HCT116 (cell line): Measurements from ENCODE around the gene CACNB2. TPM values are rescaled to one million over a fixed set of nuclear protein-coding genes. Genes with fewer than 3 reads are reported as not detected.

Experiments used
- ATAC-seq: fragments of 200-7000 bp; cut with Tn5 transposase; 2 replicates; pipeline ENCODE4 v1.9.1; 2020; ENCODE audit warnings: mild to moderate bottlenecking, moderate library complexity
- BruUV-seq: library from RNA; stranded (reverse); fragments of 400-500 nt; replicated peaks from 2 replicates; lab custom pipeline; 2021; lab: Mats Ljungman, UMichigan
- CTCF ChIA-PET: fragments of 300-600 bp; sonication (Branson Sonifier 250); formaldehyde crosslinking; loops from one replicate; lab custom pipeline; 2021; ENCODE audit warnings: antibody characterized with exemption; lab: Charles Lee
- POLR2A ChIA-PET: fragments of 300-600, 350-600 bp; sonication (Branson Sonifier 250); formaldehyde crosslinking; loops from one replicate; lab custom pipeline; 2021; ENCODE audit warnings: antibody characterized with exemption; lab: Charles Lee
- RAD21 ChIA-PET, 2 experiments: fragments of 300-600 bp; sonication (Branson Sonifier 250); formaldehyde crosslinking; loops; one replicate each; lab custom pipeline; 2023; ENCODE audit warnings: low total read pairs in 2 of 2; ENCODE audit not compliant: uncharacterized antibody in 2 of 2, unreplicated experiment in 2 of 2, low non-redundant PET in 1 of 2; lab: Charles Lee
- DNase-seq: peaks from one replicate; pipeline ENCODE4 v3.0.0-alpha.2; 2010; ENCODE audit warnings: low read depth, low spot score
- H2AFZ ChIP-seq: fragments of 200-600 bp; shearing (Covaris generic), sonication (generic); 2 replicates; pipeline ENCODE4 v1.6.1; 2017; ENCODE audit warnings: low read depth, mixed run types, mixed read lengths, antibody characterized with exemption, low read length; ENCODE audit not compliant: poor library complexity, severe bottlenecking
- H3K27ac ChIP-seq: 2 replicates; pipeline ENCODE4 v1.5.1; 2012; ENCODE audit warnings: low read depth, low read length
- H3K27me3 ChIP-seq: fragments of 200-600 bp; sonication (generic); 2 replicates; pipeline ENCODE4 v1.6.1; 2016; ENCODE audit warnings: mixed run types, low read length, mixed read lengths; ENCODE audit not compliant: insufficient read depth
- H3K36me3 ChIP-seq, 2 experiments: fragments of 200-500 bp in 1 of 2; fragments of 200-600 bp in 1 of 2; sonication (Bioruptor generic) in 1 of 2; sonication (generic) in 1 of 2; 2 replicates each; pipeline versions ENCODE4 v1.5.1 to v1.6.1; 2014 to 2016; ENCODE audit warnings: low read length in 2 of 2, inconsistent platforms in 1 of 2, mixed read lengths in 1 of 2, mixed run types in 1 of 2; ENCODE audit not compliant: insufficient read depth in 2 of 2, control insufficient read depth in 1 of 2
- H3K4me1 ChIP-seq, 2 experiments: fragments of 200-600 bp in 1 of 2; sonication (generic) in 1 of 2; 2 replicates each; pipeline versions ENCODE4 v1.5.1 to v1.6.1; 2012 to 2017; ENCODE audit warnings: low read length in 2 of 2, inconsistent platforms in 1 of 2, mild to moderate bottlenecking in 1 of 2, mixed read lengths in 1 of 2, mixed run types in 1 of 2, moderate library complexity in 1 of 2; ENCODE audit not compliant: insufficient read depth in 2 of 2, control insufficient read depth in 1 of 2
- H3K4me2 ChIP-seq: fragments of 200-600 bp; sonication (generic); 2 replicates; pipeline ENCODE4 v1.6.1; 2017; ENCODE audit warnings: mixed run types, low read length, mixed read lengths
- H3K4me3 ChIP-seq, 2 experiments: fragments of 200-600 bp in 1 of 2; sonication (generic) in 1 of 2; replicated peaks in 1 of 2; 2 replicates each; pipeline ENCODE4 v1.5.1; 2011 to 2016; ENCODE audit warnings: low read length in 2 of 2, control low read depth in 1 of 2, low read depth in 1 of 2, mild to moderate bottlenecking in 1 of 2, mixed read lengths in 1 of 2, mixed run types in 1 of 2
- H3K79me2 ChIP-seq: fragments of 200-600 bp; sonication (generic); 2 replicates; pipeline ENCODE4 v1.6.1; 2017; ENCODE audit warnings: mild to moderate bottlenecking, mixed run types, low read length, moderate library complexity, mixed read lengths; ENCODE audit not compliant: insufficient read depth
- H3K9ac ChIP-seq: fragments of 200-600 bp; sonication (generic); 2 replicates; pipeline ENCODE4 v1.6.1; 2016; ENCODE audit warnings: low read length, mixed read lengths
- H3K9me2 ChIP-seq: fragments of 200-600 bp; sonication (generic), shearing (Covaris generic); 2 replicates; pipeline ENCODE4 v1.6.1; 2017; ENCODE audit warnings: mixed run types, mild to moderate bottlenecking, moderate library complexity; ENCODE audit not compliant: insufficient read depth
- H3K9me3 ChIP-seq, 2 experiments: fragments of 200-500 bp in 1 of 2; fragments of 200-600 bp in 1 of 2; sonication (Bioruptor generic) in 1 of 2; sonication (generic) in 1 of 2; 2 replicates each; pipeline ENCODE4 v1.6.1; 2014 to 2017; ENCODE audit warnings: low read length in 2 of 2, mixed read lengths in 2 of 2, inconsistent platforms in 1 of 2, low read depth in 1 of 2, mild to moderate bottlenecking in 1 of 2, mixed run types in 1 of 2, moderate library complexity in 1 of 2; ENCODE audit not compliant: control insufficient read depth in 1 of 2, insufficient read depth in 1 of 2
- H4K20me1 ChIP-seq: fragments of 200-600 bp; sonication (generic), shearing (Covaris generic); 2 replicates; pipeline ENCODE4 v1.6.1; 2017; ENCODE audit warnings: mixed run types, mild to moderate bottlenecking, moderate library complexity; ENCODE audit not compliant: insufficient read depth
- ATF3 ChIP-seq: IDR thresholded peaks from 2 replicates; pipeline ENCODE4 v1.6.1; 2012
- CBX3 ChIP-seq: IDR thresholded peaks from 2 replicates; pipeline ENCODE4 v1.6.1; 2012; ENCODE audit warnings: low read depth
- CEBPB ChIP-seq: IDR thresholded peaks from 2 replicates; pipeline ENCODE4 v1.6.1; 2012; ENCODE audit warnings: low read depth
- CTCF ChIP-seq, 3 experiments: fragments of 200-600 bp in 1 of 3; sonication (generic) in 1 of 3; IDR thresholded peaks in 2 of 3; conservative IDR thresholded peaks in 1 of 3; 2 replicates each; pipeline ENCODE4 v1.5.1; 2012 to 2017; ENCODE audit warnings: low read depth in 2 of 3, low read length in 2 of 3, antibody characterized with exemption in 1 of 3, borderline replicate concordance in 1 of 3, control low read depth in 1 of 3, mild to moderate bottlenecking in 1 of 3, mixed read lengths in 1 of 3, mixed run types in 1 of 3, moderate library complexity in 1 of 3; ENCODE audit not compliant: insufficient read depth in 1 of 3
- EZH2 ChIP-seq: fragments of 200-600 bp; sonication (generic); IDR thresholded peaks from 2 replicates; pipeline ENCODE4 v1.6.1; 2017; ENCODE audit warnings: antibody characterized with exemption, mixed run types
- EZH2phosphoT487 ChIP-seq: fragments of 200-600 bp; IDR thresholded peaks from 2 replicates; pipeline ENCODE4 v1.6.1; 2018; ENCODE audit warnings: antibody characterized with exemption, borderline replicate concordance
- JUND ChIP-seq: IDR thresholded peaks from 2 replicates; pipeline ENCODE4 v1.6.1; 2012
- POLR2A ChIP-seq: IDR thresholded peaks from 2 replicates; pipeline ENCODE4 v1.7.0; 2011; ENCODE audit warnings: borderline replicate concordance; ENCODE audit not compliant: insufficient read depth, insufficient read length; ENCODE audit errors: extremely low read depth
- POLR2AphosphoS5 ChIP-seq: IDR thresholded peaks from 2 replicates; pipeline ENCODE4 v1.6.1; 2011; ENCODE audit warnings: mild to moderate bottlenecking, low read depth, low read length, moderate library complexity
- RAD21 ChIP-seq: IDR thresholded peaks from 2 replicates; pipeline ENCODE4 v1.6.1; 2012; ENCODE audit warnings: low read depth, mild to moderate bottlenecking
- SIN3A ChIP-seq: IDR thresholded peaks from 2 replicates; pipeline ENCODE4 v1.6.1; 2012; ENCODE audit warnings: low read depth
- SP1 ChIP-seq: IDR thresholded peaks from 2 replicates; pipeline ENCODE4 v1.6.1; 2012; ENCODE audit warnings: low read depth
- SRF ChIP-seq: IDR thresholded peaks from 2 replicates; pipeline ENCODE4 v1.6.1; 2012; ENCODE audit warnings: low read depth
- YY1 ChIP-seq: IDR thresholded peaks from 2 replicates; pipeline ENCODE4 v1.6.1; 2011; ENCODE audit warnings: low read length, low read depth, moderate library complexity, mild to moderate bottlenecking; ENCODE audit not compliant: insufficient replicate concordance; ENCODE audit errors: extremely low read depth
- ZFX ChIP-seq: fragments of 450-650 bp; IDR thresholded peaks from 2 replicates; pipeline ENCODE4 v1.6.1; 2017
- ZNF274 ChIP-seq: fragments of 200-500 bp; sonication (Bioruptor generic); IDR thresholded peaks from 2 replicates; pipeline ENCODE4 v1.6.1; 2014; ENCODE audit warnings: mild to moderate bottlenecking, low read depth, low read length, inconsistent platforms
- intact Hi-C: fragments of 100-400 bp; cut with micrococcal nuclease; formaldehyde crosslinking; loops from 2 replicates; pipeline ENCODE4 v1.10.0; 2022
- total RNA-seq: library from RNA; stranded (reverse); gene quantifications from one replicate; pipeline ENCODE4 v1.2.1, GENCODE V29; 2021; ENCODE audit not compliant: unreplicated experiment
- TF ChIP-seq, protein P1 (sequence below): IDR thresholded peaks from 2 replicates; pipeline ENCODE4 v1.6.1; 2011; ENCODE audit warnings: mild to moderate bottlenecking, low read length, moderate library complexity; ENCODE audit not compliant: insufficient replicate concordance; ENCODE audit errors: extremely low read depth
- TF ChIP-seq, protein P2 (sequence below): IDR thresholded peaks from 2 replicates; pipeline ENCODE4 v1.6.1; 2012

CACNB2 gene
- total RNA-seq, 1 experiment from 2014 or later = 0.71 TPM

DNA sequence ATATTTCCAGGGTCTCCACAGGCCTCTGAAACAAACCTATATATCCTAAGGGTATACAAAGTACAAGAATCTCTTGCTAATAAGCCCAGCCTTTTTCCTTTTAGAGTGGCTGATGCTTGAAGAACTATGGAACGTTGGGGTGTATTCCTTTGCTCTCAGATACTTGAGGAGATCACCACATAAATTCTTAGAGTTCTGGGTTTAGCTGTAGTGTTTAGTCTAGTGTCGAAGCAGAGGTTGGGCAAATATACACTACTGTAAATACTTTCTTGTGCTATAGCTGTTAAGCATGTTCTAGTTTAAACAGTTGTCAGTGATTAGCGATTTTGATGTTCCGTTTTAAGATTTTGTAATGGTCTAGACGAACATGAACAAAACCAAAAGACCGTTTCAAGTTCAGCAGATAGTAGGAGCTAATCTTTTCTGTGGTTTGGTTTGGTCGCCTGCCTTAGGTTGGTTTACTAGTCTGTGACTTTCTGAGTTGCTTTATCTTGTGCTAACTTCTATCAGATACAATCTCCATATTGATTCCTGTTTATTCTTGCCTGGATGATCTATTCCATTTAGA is 281.6 kb downstream of the CACNB2 start (continued):
- TF ChIP-seq, protein P1, sequence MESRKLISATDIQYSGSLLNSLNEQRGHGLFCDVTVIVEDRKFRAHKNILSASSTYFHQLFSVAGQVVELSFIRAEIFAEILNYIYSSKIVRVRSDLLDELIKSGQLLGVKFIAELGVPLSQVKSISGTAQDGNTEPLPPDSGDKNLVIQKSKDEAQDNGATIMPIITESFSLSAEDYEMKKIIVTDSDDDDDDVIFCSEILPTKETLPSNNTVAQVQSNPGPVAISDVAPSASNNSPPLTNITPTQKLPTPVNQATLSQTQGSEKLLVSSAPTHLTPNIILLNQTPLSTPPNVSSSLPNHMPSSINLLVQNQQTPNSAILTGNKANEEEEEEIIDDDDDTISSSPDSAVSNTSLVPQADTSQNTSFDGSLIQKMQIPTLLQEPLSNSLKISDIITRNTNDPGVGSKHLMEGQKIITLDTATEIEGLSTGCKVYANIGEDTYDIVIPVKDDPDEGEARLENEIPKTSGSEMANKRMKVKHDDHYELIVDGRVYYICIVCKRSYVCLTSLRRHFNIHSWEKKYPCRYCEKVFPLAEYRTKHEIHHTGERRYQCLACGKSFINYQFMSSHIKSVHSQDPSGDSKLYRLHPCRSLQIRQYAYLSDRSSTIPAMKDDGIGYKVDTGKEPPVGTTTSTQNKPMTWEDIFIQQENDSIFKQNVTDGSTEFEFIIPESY = no peak

GRCh38 chr10:18423058-18423637 is 282.9 kb downstream of the CACNB2 start:
- no peaks in the 10 kb centered on the region for H3K4me1 ChIP-seq
- intact Hi-C loops = no loop called here
- no peaks in the 10 kb centered on the region for H3K36me3 ChIP-seq
- H3K9me2 ChIP-seq = no peaks in the 10 kb centered on the region
- DNase-seq = no peak
- no peak overlapping the region for H3K4me2 ChIP-seq
- no peak overlapping the region for H2AFZ ChIP-seq
- POLR2A ChIA-PET = no interaction called here
- no peaks in the 10 kb centered on the region for H3K27me3 ChIP-seq
- TF ChIP-seq CTCF (IDR thresholded peaks at IDR 0.05 in 2 of 3, conservative IDR thresholded peaks at IDR 0.05 in 1 of 3; ENCODE audit: borderline replicate concordance in 1 of 3, insufficient read depth in 1 of 3, low read depth in 2 of 3, low read length in 2 of 3) (no peak), YY1 (no peak), SP1 (no peak), SRF (no peak), JUND (no peak), ATF3 (no peak), EZH2phosphoT487 (no peak), RAD21 (no peak), POLR2AphosphoS5 (no peak), EZH2 (no peak), CBX3 (no peak), SIN3A (no peak), ZNF274 (no peak), ZFX (no peak), CEBPB (no peak), POLR2A (no peak)
- TF ChIP-seq, protein P2, sequence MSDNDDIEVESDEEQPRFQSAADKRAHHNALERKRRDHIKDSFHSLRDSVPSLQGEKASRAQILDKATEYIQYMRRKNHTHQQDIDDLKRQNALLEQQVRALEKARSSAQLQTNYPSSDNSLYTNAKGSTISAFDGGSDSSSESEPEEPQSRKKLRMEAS = no peak
- TF ChIP-seq, protein P1 = no peak
- no TSS peak for BruUV-seq
- RAD21 ChIA-PET = no interaction called here
- H3K9me3 ChIP-seq = no peaks in the 10 kb centered on the region
- CTCF ChIA-PET = no interaction called here
- H3K9ac ChIP-seq = no peak overlapping the region
- no peak overlapping the region for H3K27ac ChIP-seq
- no peak for ATAC-seq
- no peaks in the 10 kb centered on the region for H4K20me1 ChIP-seq
- no peaks in the 10 kb centered on the region for H3K79me2 ChIP-seq
- no peak overlapping the region for H3K4me3 ChIP-seq
